Measurements from ENCODE around the gene PPM1F. TPM values are rescaled to one million over a fixed set of nuclear protein-coding genes. Genes with fewer than 3 reads are reported as not detected.

PPM1F gene
- total RNA-seq, 4 donors from 2014 or later: 13.8 to 28.9 (median 21.0) TPM

- no peaks in the 10 kb centered on the region for H3K4me1 ChIP-seq
- H3K36me3 ChIP-seq: peaks cover 0 to 23% (median 0%) of the 10 kb centered on the region in 3 donors
- no peak for DNase-seq
- H3K4me3 ChIP-seq: no peak overlapping the region
- no peak for TF ChIP-seq POLR2A (IDR thresholded peaks at IDR 0.05)
- TF ChIP-seq, protein P1, sequence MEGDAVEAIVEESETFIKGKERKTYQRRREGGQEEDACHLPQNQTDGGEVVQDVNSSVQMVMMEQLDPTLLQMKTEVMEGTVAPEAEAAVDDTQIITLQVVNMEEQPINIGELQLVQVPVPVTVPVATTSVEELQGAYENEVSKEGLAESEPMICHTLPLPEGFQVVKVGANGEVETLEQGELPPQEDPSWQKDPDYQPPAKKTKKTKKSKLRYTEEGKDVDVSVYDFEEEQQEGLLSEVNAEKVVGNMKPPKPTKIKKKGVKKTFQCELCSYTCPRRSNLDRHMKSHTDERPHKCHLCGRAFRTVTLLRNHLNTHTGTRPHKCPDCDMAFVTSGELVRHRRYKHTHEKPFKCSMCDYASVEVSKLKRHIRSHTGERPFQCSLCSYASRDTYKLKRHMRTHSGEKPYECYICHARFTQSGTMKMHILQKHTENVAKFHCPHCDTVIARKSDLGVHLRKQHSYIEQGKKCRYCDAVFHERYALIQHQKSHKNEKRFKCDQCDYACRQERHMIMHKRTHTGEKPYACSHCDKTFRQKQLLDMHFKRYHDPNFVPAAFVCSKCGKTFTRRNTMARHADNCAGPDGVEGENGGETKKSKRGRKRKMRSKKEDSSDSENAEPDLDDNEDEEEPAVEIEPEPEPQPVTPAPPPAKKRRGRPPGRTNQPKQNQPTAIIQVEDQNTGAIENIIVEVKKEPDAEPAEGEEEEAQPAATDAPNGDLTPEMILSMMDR (IDR thresholded peaks at IDR 0.05): no peak
- no peaks in the 10 kb centered on the region for H3K9me3 ChIP-seq
- H3K27me3 ChIP-seq: no peaks in the 10 kb centered on the region
- no peak overlapping the region for H3K27ac ChIP-seq
Measured at GRCh38 chr22:21923163-21923561, 29.5 kb downstream of the PPM1F start.

DNA sequence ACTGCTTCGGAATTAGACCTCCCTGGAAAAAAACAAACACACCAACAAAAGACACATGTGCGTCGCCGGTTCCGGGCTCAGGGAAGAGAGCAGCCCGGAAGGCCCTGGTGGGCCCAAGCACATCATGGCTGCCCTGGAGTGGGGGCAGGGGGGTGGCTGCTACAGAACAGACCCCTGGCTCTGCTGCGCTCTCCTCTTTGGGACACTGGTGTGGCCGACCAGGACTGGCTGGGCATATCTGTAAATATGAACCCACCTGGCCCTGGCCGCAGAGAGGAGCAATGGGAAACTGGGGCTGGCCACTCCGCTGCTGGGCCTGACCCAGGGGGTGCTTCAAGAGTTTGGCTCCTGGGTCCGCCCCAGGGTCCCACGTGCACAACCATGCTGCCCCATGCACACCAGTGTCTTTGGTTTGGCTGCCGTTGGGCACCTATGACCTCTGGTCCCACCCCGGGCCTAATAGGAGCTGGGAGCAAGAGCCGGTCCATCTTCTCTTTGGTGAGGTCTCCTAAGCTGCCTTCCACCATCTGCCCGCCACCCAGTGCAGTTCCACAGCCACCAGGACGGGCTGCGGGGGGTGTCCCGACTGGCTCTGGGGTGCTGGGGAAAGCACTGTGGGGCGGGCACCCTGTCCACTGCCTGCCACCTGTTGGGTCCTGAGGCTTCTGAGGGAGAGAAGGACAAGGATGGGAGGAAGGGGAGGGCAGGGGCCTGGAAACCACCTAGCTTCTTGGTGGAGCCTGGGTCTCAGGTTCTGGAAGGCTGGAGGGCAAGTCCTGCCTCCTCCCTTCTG lies 30.1 kb downstream of the PPM1F start:
- H3K4me3 ChIP-seq: no peak overlapping the region
- no peaks in the 10 kb centered on the region for H3K27me3 ChIP-seq
- no peaks in the 10 kb centered on the region for H3K9me3 ChIP-seq
- no peak overlapping the region for H3K27ac ChIP-seq
- TF ChIP-seq, protein P1 (IDR thresholded peaks at IDR 0.05): no peak
- TF ChIP-seq POLR2A (IDR thresholded peaks at IDR 0.05): no peak
- DNase-seq: no peak
- H3K36me3 ChIP-seq: peaks cover 0 to 21% (median 0%) of the 10 kb centered on the region in 3 donors
- no peaks in the 10 kb centered on the region for H3K4me1 ChIP-seq

DNA sequence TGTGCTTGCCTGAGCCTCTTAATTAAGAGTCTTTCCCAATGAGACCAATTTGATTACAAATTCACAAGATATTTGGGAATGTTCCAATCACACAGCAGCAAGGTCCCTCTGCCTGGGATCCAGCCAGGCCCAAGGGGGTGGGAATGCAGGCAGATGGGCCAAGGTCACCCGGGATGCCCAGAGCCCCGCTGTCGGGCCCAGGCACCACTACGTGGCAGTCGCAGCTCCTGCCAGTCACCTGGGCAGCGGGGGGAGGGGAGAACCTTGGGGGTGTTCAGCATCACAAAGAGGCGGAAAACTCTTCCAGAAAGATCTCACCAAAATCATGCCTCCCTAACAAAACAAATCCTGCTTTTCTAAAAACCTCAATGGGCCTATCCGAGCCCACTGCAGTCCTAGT lies 30.9 kb downstream of the PPM1F start:
- no peak for DNase-seq
- no peaks in the 10 kb centered on the region for H3K9me3 ChIP-seq
- H3K27me3 ChIP-seq: no peaks in the 10 kb centered on the region
- H3K4me1 ChIP-seq: peaks cover 0 to 6% (median 0%) of the 10 kb centered on the region in 4 donors
- H3K4me3 ChIP-seq: no peak overlapping the region
- H3K36me3 ChIP-seq: peaks cover 0 to 21% (median 0%) of the 10 kb centered on the region in 3 donors
- TF ChIP-seq POLR2A (IDR thresholded peaks at IDR 0.05): no peak
- TF ChIP-seq, protein P1 (IDR thresholded peaks at IDR 0.05): no peak
- H3K27ac ChIP-seq: no peak overlapping the region

GRCh38 chr22:21921184-21921721 lies 31.4 kb downstream of the PPM1F start:
- Histone ChIP-seq H3K9me3 (no peaks in the 10 kb centered on the region), H3K27me3 (no peaks in the 10 kb centered on the region), H3K4me3 (no peak overlapping the region), H3K27ac (no peak overlapping the region), H3K36me3 (peaks cover 0 to 21% (median 0%) of the 10 kb centered on the region in 3 donors), H3K4me1 (peaks cover 0 to 6% (median 0%) of the 10 kb centered on the region in 4 donors)
- no peak for DNase-seq
- TF ChIP-seq POLR2A (IDR thresholded peaks at IDR 0.05): no peak
- TF ChIP-seq, protein P1 (IDR thresholded peaks at IDR 0.05): no peak

DNA sequence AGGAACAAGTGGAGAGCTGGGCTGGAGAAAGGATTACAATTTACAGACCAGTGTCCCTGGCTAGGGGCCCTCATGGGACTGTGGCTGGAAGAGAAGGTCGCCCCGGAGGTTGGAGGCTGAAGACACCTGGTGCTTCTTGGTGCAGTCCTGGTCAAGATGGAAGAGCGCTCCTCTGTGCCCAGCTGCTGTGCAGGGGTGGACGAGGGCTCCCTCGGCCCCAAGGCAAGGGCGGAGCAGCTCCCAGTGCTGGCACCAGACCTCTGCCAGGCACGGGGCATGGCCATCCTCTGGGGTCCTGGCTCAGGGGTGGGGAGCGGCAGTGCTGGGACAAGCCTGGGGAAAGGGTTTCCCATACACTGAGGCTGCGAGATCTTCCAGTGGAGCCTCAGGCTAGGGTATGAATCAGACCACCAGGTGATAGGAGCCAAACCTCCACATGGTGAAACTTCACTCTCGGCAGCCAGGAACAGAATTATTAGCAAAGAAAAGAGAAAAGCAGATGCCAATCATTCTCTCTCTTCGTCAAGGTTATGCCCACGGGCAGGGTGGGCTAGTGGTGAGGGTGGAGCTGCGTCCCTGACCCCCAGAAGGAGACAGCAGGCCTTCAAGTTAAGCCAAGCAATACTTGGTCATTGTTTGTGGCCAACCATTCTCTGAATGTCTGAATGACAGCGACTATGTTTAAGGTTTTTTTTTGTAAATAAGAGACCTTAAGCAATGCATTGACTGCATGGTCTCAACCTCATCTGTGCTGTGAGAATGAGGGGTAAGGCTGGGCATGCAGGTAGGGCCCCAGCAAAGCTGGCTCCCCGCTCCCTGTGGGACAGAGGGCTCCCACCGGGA lies 32.1 kb downstream of the PPM1F start:
- Histone ChIP-seq H3K4me3 (no peak overlapping the region), H3K9me3 (no peaks in the 10 kb centered on the region), H3K27ac (no peak overlapping the region), H3K4me1 (peaks cover 0 to 6% (median 0%) of the 10 kb centered on the region in 4 donors), H3K27me3 (no peaks in the 10 kb centered on the region), H3K36me3 (peaks cover 0 to 21% (median 0%) of the 10 kb centered on the region in 3 donors)
- no peak for DNase-seq
- TF ChIP-seq, protein P1 (IDR thresholded peaks at IDR 0.05): no peak
- TF ChIP-seq POLR2A (IDR thresholded peaks at IDR 0.05): no peak

All from Peyer's patch (tissue), 4 donors.